Motor neuron (in vitro differentiated cells): ENCODE results near the gene DIRAS1. TPM values are rescaled to one million over a fixed set of nuclear protein-coding genes. Genes with fewer than 3 reads are reported as not detected.
"Not testable (repeated sequence)": the region's sequence is repeated elsewhere in the genome, so short reads cannot be mapped to it uniquely, and the experiment has no call there.

Source experiments
- ATAC-seq, 8 experiments: fragments of 200-7000 bp; cut with Tn5 transposase; replicated peaks in 6 of 8; 2 replicates each; pipeline ENCODE4 v1.8.0; 2021; ENCODE audit warnings: mild to moderate bottlenecking in 8 of 8, moderate library complexity in 8 of 8
- H3K27ac ChIP-seq, 2 donors: fragments of 250-450 bp; sonication (Bioruptor Pico); 2 replicates each; pipeline ENCODE4 v1.9.0; 2021; ENCODE audit warnings: antibody characterized with exemption in 2 of 2, mild to moderate bottlenecking in 2 of 2, moderate library complexity in 1 of 2
- H3K4me1 ChIP-seq, 2 donors: fragments of 250-450 bp; sonication (Bioruptor Pico); replicated peaks in 1 of 2; 2 replicates each; pipeline ENCODE4 v1.6.1; 2021; ENCODE audit warnings: antibody characterized with exemption in 2 of 2, mild to moderate bottlenecking in 2 of 2, moderate library complexity in 1 of 2
- H3K4me3 ChIP-seq, 5 donors: fragments of 250-450 bp; sonication (Bioruptor Pico); 2 replicates each; pipeline ENCODE4 v1.9.0; 2021; ENCODE audit warnings: antibody characterized with exemption in 5 of 5, mild to moderate bottlenecking in 5 of 5, moderate library complexity in 4 of 5
- WGBS, 10 experiments: fragments of 450-650 bp; shearing (Covaris generic); methylation state at CpG; one replicate each; pipeline ENCODE4 v1.0.0; 2022; 5-methylcytosine and 5-hydroxymethylcytosine counted together
- in situ Hi-C, 9 experiments: fragments of 400-800 bp; cut with MboI; loops; one replicate each; pipeline ENCODE4 v1.15.0; 2021; ENCODE audit warnings: low sequenced_read_pairs in 9 of 9, low pct_unique_long_range_greater_than_20kb in 2 of 9; ENCODE audit not compliant: unreplicated experiment in 9 of 9
- total RNA-seq, 8 experiments: library from RNA; unstranded; fragments of 300-600 nt; gene quantifications; 2 replicates each; pipeline versions ENCODE4 v1.2.3 to v1.2.4, GENCODE V29; 2022

The DIRAS1 gene
- total RNA-seq, 8 experiments from 2014 or later: 0.15 to 17.5 (median 9.0) TPM

GRCh38 chr19:2691951-2692350, 29.2 kb downstream of the DIRAS1 start:
- 53 to 96% (median 73%) methylated on average over 3 to 4 of the region's 9 CpGs; no CpG with 5 or more reads in 6 of the 10 experiments for WGBS, 10 experiments
- Histone ChIP-seq H3K27ac (no peak overlapping the region), H3K4me1 (peaks cover 3 to 7% of the 10 kb centered on the region in 2 donors), H3K4me3 (no peak overlapping the region)
- in situ Hi-C loops: no loop called here
- ATAC-seq: no peak

DNA sequence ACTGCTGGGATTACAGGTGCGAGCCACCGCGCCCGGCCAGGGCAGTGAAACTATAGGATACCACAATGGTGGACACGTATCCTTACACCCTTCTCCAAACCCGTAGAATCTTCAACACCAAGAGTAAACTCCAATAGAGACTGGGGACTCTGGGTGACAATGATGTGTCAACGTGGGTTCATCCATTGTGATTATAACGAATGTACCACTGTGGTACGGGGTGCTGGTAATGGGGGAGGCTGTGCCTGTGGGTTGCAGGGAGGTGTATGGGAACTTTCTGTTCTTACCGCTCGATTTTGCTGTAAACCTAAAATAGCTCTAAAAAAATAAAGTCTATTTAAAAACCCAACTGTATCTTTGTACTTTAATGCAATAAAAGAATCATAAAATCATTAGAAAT, 30.3 kb downstream of the DIRAS1 start:
- WGBS, 10 experiments: 0 to 89% (median 79%) methylated on average over 1 to 11 of the region's 11 CpGs; no CpG with 5 or more reads in 5 of the 10 experiments

DNA sequence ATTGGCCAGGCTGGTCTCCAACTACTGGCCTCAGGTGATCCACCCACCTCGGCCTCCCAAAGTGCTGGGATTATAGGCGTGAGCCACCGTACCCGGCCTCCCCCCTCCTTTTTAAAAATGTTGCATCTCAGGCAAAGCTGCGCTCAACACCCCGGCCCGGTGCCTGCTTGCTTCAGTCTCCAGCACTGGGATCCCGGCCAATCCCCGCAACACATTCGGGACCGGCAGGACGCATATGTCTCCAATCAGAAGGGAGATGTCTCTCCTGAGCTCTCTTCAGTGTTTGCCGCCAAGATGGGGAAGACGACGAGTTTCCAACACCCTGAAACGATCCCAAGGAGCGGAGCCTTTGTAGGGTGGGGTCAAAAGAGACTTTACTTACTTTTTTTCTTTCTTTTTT, 34.8 kb downstream of the DIRAS1 start:
- Histone ChIP-seq H3K27ac (no peak overlapping the region), H3K4me1 (no peaks in the 10 kb centered on the region), H3K4me3 (no peak overlapping the region)
- in situ Hi-C loops: no loop called here
- ATAC-seq: no peak
- 5 to 93% (median 85%) methylated on average over 5 to 12 of the region's 17 CpGs; no CpG with 5 or more reads in 3 of the 10 experiments for WGBS, 10 experiments

More for the DNA sequence above, 30.3 kb downstream of the DIRAS1 start:
- peaks cover 3 to 7% of the 10 kb centered on the region in 2 donors for H3K4me1 ChIP-seq
- H3K4me3 ChIP-seq: no peak overlapping the region
- ATAC-seq: no peak
- H3K27ac ChIP-seq: no peak overlapping the region
- in situ Hi-C loops: no loop called here

- 57 to 94% (median 75%) methylated on average over 1 to 4 of the region's 6 CpGs; no CpG with 5 or more reads in 6 of the 10 experiments for WGBS, 10 experiments
- H3K27ac ChIP-seq: no peak overlapping the region
- ATAC-seq: no peak
- in situ Hi-C loops: no loop called here
- no peak overlapping the region for H3K4me3 ChIP-seq
- no peaks in the 10 kb centered on the region for H3K4me1 ChIP-seq
Observed at GRCh38 chr19:2685204-2685704, 35.9 kb downstream of the DIRAS1 start.

GRCh38 chr19:2683430-2684003, 37.7 kb downstream of the DIRAS1 start:
- WGBS, 10 experiments: 27 to 93% (median 69%) methylated on average over 1 to 16 of the region's 20 CpGs; no CpG with 5 or more reads in 2 of the 10 experiments
- no peak for ATAC-seq
- Histone ChIP-seq H3K4me1 (no peaks in the 10 kb centered on the region), H3K4me3 (no peak overlapping the region), H3K27ac (no peak overlapping the region)
- in situ Hi-C loops: no loop called here

DNA sequence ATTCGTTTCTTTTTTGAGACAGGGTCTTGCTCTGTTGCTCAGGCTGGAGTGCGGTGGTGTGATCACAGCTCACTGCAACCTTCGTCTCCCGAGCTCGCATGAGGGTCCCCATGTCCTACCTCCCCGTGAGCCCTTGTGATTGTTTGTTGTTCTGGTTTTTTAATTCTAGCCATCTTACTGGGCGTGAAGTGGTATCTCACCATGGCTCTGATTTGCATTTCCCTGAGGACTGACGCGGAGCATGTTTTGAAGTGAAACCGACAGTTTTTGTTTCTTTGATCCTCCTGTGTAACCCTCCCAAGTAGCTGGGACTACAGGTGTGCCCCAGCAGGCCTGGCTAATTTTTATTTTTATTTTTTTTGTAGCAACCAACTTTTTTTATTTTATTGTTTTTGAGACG, 40.4 kb downstream of the DIRAS1 start:
- in situ Hi-C loops: no loop called here
- H3K27ac ChIP-seq: no peak overlapping the region
- no peaks in the 10 kb centered on the region for H3K4me1 ChIP-seq
- no peak overlapping the region for H3K4me3 ChIP-seq
- no peak for ATAC-seq
- WGBS, 10 experiments: 40 to 100% (median 85%) methylated on average over 1 to 11 of the region's 11 CpGs

DNA sequence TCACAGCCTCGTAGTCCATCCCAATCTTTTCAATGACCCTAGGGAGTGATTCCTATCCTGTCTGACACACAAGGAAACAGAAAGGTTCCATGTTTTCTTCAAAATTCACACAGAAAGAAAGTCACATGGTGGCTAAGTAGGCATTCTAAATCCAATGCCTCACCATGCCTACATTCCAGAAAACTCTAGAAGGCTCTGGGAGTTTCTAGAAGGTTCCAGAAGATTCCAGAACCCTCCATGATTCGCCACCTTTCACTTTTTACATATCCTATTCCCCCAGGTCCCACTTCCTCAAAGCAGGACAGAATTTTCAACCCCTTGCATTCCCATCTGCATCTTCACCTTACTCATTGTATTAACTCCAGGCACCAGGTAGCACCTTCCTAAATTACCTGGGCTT, 41.7 kb downstream of the DIRAS1 start:
- WGBS, 10 experiments: 20 to 60% (median 56%) methylated on average over 1 to 2 of the region's 2 CpGs; no CpG with 5 or more reads in 5 of the 10 experiments
- in situ Hi-C loops: no loop called here
- H3K4me1 ChIP-seq: no peaks in the 10 kb centered on the region
- ATAC-seq: no peak
- no peak overlapping the region for H3K4me3 ChIP-seq
- no peak overlapping the region for H3K27ac ChIP-seq

- in situ Hi-C loops, H3K27ac ChIP-seq, H3K4me1 ChIP-seq, ATAC-seq, H3K4me3 ChIP-seq: not testable (repeated sequence)
- WGBS, 10 experiments: 50 to 100% (median 89%) methylated on average over 1 to 5 of the region's 5 CpGs; no CpG with 5 or more reads in 2 of the 10 experiments
Observed at GRCh38 chr19:2678948-2679347, 42.2 kb downstream of the DIRAS1 start.

GRCh38 chr19:2678044-2678671, 43.0 kb downstream of the DIRAS1 start:
- no peak overlapping the region for H3K27ac ChIP-seq
- no peak overlapping the region for H3K4me3 ChIP-seq
- no peak for ATAC-seq
- in situ Hi-C loops: no loop called here
- WGBS, 10 experiments: 20 to 92% (median 73%) methylated on average over 1 to 7 of the region's 8 CpGs
- H3K4me1 ChIP-seq: no peaks in the 10 kb centered on the region

GRCh38 chr19:2676823-2677222, 44.3 kb downstream of the DIRAS1 start:
- Histone ChIP-seq H3K4me1 (no peaks in the 10 kb centered on the region), H3K4me3 (no peak overlapping the region), H3K27ac (no peak overlapping the region)
- in situ Hi-C loops: no loop called here
- ATAC-seq: peak in 1 of 8 experiments; percentile 37
- WGBS, 10 experiments: 31 to 100% (median 57%) methylated on average over 1 to 8 of the region's 12 CpGs; no CpG with 5 or more reads in 1 of the 10 experiments

DNA sequence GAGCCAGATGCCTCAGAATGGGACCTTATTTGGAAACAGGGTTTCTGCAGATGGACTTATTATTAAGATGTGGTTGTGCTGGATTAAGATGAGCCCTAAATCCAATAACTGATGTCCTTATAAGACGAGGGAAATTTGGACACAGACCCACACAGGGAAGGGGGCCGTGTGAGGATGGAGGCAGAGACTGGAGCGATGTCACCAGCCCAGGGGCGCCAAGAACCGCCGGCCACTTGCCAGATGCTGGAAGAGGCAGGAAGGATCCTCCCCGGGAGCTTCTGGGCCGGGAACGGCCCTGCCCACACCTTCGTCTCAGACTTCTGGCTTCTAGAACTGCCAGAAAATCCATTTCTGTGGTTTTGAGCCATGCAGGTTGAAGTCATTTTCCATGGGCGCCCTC, 45.3 kb downstream of the DIRAS1 start:
- Histone ChIP-seq H3K4me1 (no peaks in the 10 kb centered on the region), H3K27ac (no peak overlapping the region), H3K4me3 (no peak overlapping the region)
- in situ Hi-C loops: no loop called here
- no peak for ATAC-seq
- WGBS, 10 experiments: 0 to 83% (median 35%) methylated on average over 1 to 11 of the region's 11 CpGs; no CpG with 5 or more reads in 2 of the 10 experiments

GRCh38 chr19:2670217-2670616, 51.0 kb downstream of the DIRAS1 start:
- WGBS, 10 experiments: 67 to 100% methylated on average over 1 of the region's 16 CpGs; no CpG with 5 or more reads in 8 of the 10 experiments
- no peak for ATAC-seq
- Histone ChIP-seq H3K4me1 (no peaks in the 10 kb centered on the region), H3K27ac (no peak overlapping the region), H3K4me3 (no peak overlapping the region)
- in situ Hi-C loops: loop anchor here in 1 of 9 experiments (25.0 kb wide), 1 partner anchor 217 kb away; no protein-coding TSS in a partner anchor

DNA sequence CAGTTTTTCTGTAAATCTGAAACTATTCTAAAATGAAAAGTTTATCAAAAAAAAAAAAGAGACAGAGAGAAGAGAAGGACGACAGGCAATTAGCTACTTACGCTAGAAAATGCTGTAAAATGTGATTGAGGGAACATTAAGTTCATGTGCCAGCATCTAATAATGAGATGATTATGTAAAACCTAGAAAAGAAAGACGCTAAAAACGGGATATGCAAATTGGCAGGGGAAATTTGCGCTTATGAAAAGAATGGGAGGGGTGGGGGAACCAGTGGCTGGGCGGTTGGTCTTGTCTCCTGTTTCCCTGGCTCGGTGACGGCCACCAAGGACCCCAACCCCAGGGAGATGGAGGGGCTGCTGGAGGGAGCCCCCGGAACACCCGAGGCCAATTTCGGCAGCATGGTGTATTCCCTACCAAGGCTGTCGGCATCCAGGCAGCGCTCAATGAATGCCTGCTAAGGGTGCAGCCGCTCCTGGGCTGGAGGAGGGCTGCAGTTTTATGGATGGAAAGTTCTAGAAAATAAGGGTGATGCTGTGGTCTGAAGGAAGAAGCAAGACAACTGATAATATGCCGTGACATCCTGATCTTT, 52.9 kb downstream of the DIRAS1 start:
- in situ Hi-C loops: loop anchor here in 1 of 9 experiments (25.0 kb wide), 1 partner anchor 219 kb away; no protein-coding TSS in a partner anchor
- Histone ChIP-seq H3K4me3 (no peak overlapping the region), H3K4me1 (peaks cover 0 to 9% of the 10 kb centered on the region in 2 donors), H3K27ac (no peak overlapping the region)
- ATAC-seq: no peak
- 25 to 100% (median 60%) methylated on average over 2 to 8 of the region's 15 CpGs; no CpG with 5 or more reads in 1 of the 10 experiments for WGBS, 10 experiments
